KMS-11 (cell line): Measurements from ENCODE around the gene KRTAP4-9.

Experiments
- H2AFZ ChIP-seq: fragments of 200-600 bp; sonication (generic); 2 replicates; pipeline ENCODE4 v1.6.1; 2016; ENCODE audit warnings: antibody characterized with exemption, mixed run types, low read depth
- H3K27ac ChIP-seq: fragments of 200-600 bp; sonication (generic); 2 replicates; pipeline ENCODE4 v1.6.1; 2016; ENCODE audit warnings: mild to moderate bottlenecking, mixed run types
- H3K27me3 ChIP-seq: fragments of 200-600 bp; sonication (generic); 2 replicates; pipeline ENCODE4 v1.6.1; 2017; ENCODE audit warnings: mild to moderate bottlenecking, low read depth, mixed run types, moderate library complexity; ENCODE audit not compliant: insufficient read depth
- H3K36me3 ChIP-seq: fragments of 200-600 bp; sonication (generic); 2 replicates; pipeline ENCODE4 v1.6.1; 2017; ENCODE audit warnings: mild to moderate bottlenecking, mixed run types; ENCODE audit not compliant: insufficient read depth
- H3K4me1 ChIP-seq: fragments of 200-600 bp; sonication (generic); 2 replicates; pipeline ENCODE4 v1.6.1; 2016; ENCODE audit warnings: mild to moderate bottlenecking, low read depth, mixed run types; ENCODE audit not compliant: poor library complexity, severe bottlenecking
- H3K4me2 ChIP-seq: fragments of 200-600 bp; sonication (generic); 2 replicates; pipeline ENCODE4 v1.7.0; 2016; ENCODE audit warnings: mild to moderate bottlenecking, mixed run types
- H3K4me3 ChIP-seq: fragments of 200-600 bp; sonication (generic); IDR thresholded peaks from 2 replicates; pipeline ENCODE4 v1.6.1; 2017; ENCODE audit warnings: low read depth, low read length, mixed read lengths; ENCODE audit not compliant: insufficient read depth
- H3K79me2 ChIP-seq: fragments of 200-600 bp; sonication (generic); 2 replicates; pipeline ENCODE4 v1.6.1; 2016; ENCODE audit warnings: low read depth, mixed run types; ENCODE audit not compliant: insufficient read depth
- H3K9ac ChIP-seq: fragments of 200-600 bp; sonication (generic); 2 replicates; pipeline ENCODE4 v1.6.1; 2016; ENCODE audit warnings: mild to moderate bottlenecking, mixed run types
- H4K20me1 ChIP-seq: fragments of 200-600 bp; sonication (generic); 2 replicates; pipeline ENCODE4 v1.6.1; 2016; ENCODE audit warnings: mild to moderate bottlenecking, mixed run types; ENCODE audit not compliant: insufficient read depth
- TF ChIP-seq, protein P1 (sequence below): fragments of 200-600 bp; sonication (generic); conservative IDR thresholded peaks from 2 replicates; pipeline ENCODE4 v1.6.1; 2017; ENCODE audit warnings: low read depth, mild to moderate bottlenecking, antibody characterized with exemption, low read length, moderate library complexity, mixed read lengths

KRTAP4-9 gene

DNA sequence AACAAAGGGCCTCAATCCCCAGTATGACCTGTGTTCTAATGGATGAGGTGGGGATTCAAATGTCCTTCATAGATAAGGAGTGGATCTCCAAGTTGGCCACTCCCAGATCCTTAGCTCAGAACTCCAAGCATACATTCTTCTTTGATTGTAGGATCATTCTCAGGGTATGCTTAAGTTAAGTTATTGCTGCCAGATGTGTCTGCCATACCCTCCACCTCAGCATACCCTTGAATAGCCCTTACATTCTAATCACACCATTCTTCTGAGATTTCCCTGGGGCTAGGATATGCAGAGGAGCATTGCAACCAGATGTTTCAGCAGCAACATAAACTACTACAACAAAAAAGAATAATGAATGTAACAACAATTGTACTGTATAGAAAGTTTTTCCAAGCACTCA is 37.9 kb upstream of the KRTAP4-9 start:
- no peak overlapping the region for H3K4me2 ChIP-seq
- H3K4me3 ChIP-seq, result no peak overlapping the region
- H3K27me3 ChIP-seq, result no peaks in the 10 kb centered on the region
- H3K9ac ChIP-seq, result no peak overlapping the region
- H3K4me1 ChIP-seq, result no peaks in the 10 kb centered on the region
- H2AFZ ChIP-seq, result no peak overlapping the region
- TF ChIP-seq, protein P1, sequence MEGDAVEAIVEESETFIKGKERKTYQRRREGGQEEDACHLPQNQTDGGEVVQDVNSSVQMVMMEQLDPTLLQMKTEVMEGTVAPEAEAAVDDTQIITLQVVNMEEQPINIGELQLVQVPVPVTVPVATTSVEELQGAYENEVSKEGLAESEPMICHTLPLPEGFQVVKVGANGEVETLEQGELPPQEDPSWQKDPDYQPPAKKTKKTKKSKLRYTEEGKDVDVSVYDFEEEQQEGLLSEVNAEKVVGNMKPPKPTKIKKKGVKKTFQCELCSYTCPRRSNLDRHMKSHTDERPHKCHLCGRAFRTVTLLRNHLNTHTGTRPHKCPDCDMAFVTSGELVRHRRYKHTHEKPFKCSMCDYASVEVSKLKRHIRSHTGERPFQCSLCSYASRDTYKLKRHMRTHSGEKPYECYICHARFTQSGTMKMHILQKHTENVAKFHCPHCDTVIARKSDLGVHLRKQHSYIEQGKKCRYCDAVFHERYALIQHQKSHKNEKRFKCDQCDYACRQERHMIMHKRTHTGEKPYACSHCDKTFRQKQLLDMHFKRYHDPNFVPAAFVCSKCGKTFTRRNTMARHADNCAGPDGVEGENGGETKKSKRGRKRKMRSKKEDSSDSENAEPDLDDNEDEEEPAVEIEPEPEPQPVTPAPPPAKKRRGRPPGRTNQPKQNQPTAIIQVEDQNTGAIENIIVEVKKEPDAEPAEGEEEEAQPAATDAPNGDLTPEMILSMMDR, result no peak
- H3K27ac ChIP-seq, result no peak overlapping the region
- H4K20me1 ChIP-seq, result no peaks in the 10 kb centered on the region
- H3K79me2 ChIP-seq, result no peaks in the 10 kb centered on the region
- H3K36me3 ChIP-seq, result no peaks in the 10 kb centered on the region

- Histone ChIP-seq H4K20me1 (no peaks in the 10 kb centered on the region), H3K4me1 (no peaks in the 10 kb centered on the region), H2AFZ (no peak overlapping the region), H3K27me3 (no peaks in the 10 kb centered on the region), H3K4me3 (no peak overlapping the region), H3K9ac (no peak overlapping the region), H3K36me3 (no peaks in the 10 kb centered on the region), H3K27ac (no peak overlapping the region), H3K4me2 (no peak overlapping the region), H3K79me2 (no peaks in the 10 kb centered on the region)
- TF ChIP-seq, protein P1, result no peak
Measured at GRCh38 chr17:41069031-41069430, 36.2 kb upstream of the KRTAP4-9 start.

DNA sequence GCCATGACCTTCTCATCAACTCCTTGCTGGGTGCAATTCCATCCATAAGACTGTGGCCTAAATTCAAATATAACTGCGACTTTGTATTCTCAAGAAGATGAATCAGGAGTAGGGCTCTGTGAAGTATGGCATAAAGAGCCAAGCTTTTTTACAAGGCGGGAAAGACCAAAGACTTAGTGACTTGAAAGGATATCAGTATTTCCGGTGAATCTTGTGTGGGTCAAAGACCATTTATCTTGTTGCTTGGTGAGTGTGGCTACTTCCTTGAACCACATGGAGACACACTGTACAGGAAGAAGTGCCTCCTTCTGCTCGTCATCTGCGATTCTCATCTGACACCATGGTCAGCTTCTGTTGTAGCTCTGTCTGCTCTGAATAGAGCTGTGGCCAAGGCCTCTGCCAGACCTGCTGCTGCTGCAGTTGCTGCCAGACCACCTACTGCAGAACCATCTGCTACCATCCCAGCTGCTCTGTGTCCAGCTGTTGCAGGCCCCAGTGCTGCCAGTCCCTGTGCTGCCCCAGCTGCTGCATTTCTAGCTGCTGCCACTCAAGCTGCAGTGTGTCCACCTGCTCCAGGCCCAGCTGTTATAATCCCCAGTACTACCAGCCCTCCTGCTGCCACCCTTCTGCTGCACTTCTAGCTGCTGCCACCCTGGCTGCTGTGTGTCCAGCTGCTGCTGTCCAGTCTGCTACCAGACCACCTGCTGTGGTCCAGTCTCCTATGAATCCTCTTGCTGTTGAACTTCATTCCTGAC is 33.4 kb upstream of the KRTAP4-9 start:
- Histone ChIP-seq H3K9ac (no peak overlapping the region), H3K4me1 (no peaks in the 10 kb centered on the region), H3K4me2 (no peak overlapping the region), H3K27me3 (no peaks in the 10 kb centered on the region), H3K4me3 (no peak overlapping the region), H3K79me2 (no peaks in the 10 kb centered on the region), H2AFZ (no peak overlapping the region), H4K20me1 (no peaks in the 10 kb centered on the region), H3K36me3 (no peaks in the 10 kb centered on the region), H3K27ac (no peak overlapping the region)
- TF ChIP-seq, protein P1, result no peak

DNA sequence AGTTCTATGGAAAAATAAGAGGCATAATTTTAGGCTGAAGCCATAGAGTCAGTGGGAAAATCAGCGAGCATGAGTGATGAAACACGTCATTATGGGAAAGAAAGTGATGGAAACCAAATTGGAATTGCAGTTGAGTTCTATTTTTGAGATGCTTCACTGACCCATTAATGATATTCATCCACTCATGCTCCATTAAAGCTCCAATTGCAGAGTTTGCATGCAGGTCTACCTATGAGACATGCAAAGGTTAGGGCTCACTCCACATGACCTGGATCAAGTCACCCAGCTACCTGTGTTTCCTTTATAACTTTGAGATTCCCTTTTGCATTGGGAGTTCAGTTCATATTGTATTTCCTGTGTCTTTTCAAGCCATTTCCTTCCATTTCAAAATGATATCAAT is 31.5 kb upstream of the KRTAP4-9 start:
- H3K27ac ChIP-seq, result no peak overlapping the region
- no peak overlapping the region for H3K4me3 ChIP-seq
- no peak overlapping the region for H3K4me2 ChIP-seq
- no peaks in the 10 kb centered on the region for H3K27me3 ChIP-seq
- TF ChIP-seq, protein P1, result no peak
- H3K9ac ChIP-seq, result no peak overlapping the region
- no peaks in the 10 kb centered on the region for H3K79me2 ChIP-seq
- no peak overlapping the region for H2AFZ ChIP-seq
- H4K20me1 ChIP-seq, result no peaks in the 10 kb centered on the region
- no peaks in the 10 kb centered on the region for H3K4me1 ChIP-seq
- no peaks in the 10 kb centered on the region for H3K36me3 ChIP-seq
